ENCODE results near the gene ZNF628.

DNA sequence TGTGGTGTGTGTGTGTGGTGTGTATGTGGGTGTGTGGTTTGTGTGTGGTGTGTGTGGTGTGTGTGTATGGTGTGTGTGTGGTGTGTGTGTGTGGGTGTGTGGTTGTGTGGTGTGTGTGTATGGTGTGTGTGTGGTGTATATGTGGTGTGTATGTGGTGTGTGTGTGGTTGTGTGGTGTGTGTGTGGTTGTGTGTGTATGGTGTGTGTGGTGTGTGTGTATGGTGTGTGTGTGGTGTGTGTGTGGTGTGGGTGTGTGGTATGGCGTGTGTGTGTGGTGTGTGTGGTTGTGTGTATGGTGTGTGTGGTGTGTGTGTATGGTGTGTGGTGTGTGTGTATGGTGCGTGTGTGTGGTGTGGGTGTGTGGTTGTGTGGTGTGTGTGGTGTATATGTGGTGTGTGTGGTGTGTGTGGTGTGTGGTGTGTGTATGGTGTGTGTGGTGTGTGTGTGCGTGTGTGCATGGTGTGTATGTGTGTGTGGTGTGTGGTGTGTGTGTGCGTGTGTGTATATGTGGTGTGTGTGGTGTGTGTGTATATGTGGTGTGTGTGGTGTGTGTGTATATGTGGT is 42.0 kb upstream of the ZNF628 start:
- TF ChIP-seq, protein P1, sequence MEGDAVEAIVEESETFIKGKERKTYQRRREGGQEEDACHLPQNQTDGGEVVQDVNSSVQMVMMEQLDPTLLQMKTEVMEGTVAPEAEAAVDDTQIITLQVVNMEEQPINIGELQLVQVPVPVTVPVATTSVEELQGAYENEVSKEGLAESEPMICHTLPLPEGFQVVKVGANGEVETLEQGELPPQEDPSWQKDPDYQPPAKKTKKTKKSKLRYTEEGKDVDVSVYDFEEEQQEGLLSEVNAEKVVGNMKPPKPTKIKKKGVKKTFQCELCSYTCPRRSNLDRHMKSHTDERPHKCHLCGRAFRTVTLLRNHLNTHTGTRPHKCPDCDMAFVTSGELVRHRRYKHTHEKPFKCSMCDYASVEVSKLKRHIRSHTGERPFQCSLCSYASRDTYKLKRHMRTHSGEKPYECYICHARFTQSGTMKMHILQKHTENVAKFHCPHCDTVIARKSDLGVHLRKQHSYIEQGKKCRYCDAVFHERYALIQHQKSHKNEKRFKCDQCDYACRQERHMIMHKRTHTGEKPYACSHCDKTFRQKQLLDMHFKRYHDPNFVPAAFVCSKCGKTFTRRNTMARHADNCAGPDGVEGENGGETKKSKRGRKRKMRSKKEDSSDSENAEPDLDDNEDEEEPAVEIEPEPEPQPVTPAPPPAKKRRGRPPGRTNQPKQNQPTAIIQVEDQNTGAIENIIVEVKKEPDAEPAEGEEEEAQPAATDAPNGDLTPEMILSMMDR (IDR thresholded peaks at IDR 0.05; ENCODE audit: borderline replicate concordance, extremely low read depth, low read length, poor library complexity, severe bottlenecking), result no peak
- TF ChIP-seq EZH2 (IDR thresholded peaks at IDR 0.05; ENCODE audit: borderline replicate concordance, low read depth, low read length, severe bottlenecking), result no peak

Data from DND-41 (cell line).